ENCODE data around the gene FRMD3. TPM values are rescaled to one million over a fixed set of nuclear protein-coding genes. Genes with fewer than 3 reads are reported as not detected.
"Not testable (repeated sequence)": the region's sequence is repeated elsewhere in the genome, so short reads cannot be mapped to it uniquely, and the experiment has no call there.

Gene FRMD3
- total RNA-seq, 1 donor from 2014 or later = 0.34 TPM

DNA sequence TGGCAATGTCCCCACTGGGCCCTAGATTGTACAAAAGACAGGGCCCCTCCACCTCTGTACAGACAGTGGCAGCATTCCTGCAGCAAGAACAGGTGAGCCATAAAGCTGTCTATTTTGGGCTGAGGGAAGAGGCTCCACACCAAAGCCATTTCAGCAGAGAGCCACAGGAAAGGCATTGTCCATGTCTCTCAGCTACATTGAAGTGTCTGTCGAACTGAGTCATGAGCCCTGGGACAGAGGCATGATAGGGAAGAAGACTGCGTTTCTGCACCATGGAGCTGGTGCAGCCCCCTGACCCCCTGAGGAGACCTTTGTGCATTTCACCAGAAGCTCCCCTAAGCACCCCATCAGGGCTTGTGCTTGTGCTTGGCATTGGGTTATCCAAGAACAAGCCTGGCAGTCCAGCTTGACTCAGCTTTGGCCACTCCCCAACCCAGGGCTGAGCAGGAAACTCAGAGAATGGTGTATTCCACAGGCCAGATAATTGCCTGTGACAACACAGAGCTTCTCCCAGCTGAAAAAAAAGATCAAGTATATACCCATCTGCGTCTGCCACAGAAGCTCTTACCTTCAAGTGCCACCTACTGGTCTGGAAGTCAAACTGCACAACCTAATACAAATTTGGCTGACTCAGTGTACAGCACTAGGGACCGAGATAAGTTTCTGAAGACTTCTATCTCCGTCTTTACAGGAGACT lies 5.9 kb upstream of the FRMD3 start:
- no peak for DNase-seq (ENCODE audit: low spot score)
- H3K4me3 Mint-ChIP-seq (ENCODE audit: low read depth) = no peak overlapping the region

DNA sequence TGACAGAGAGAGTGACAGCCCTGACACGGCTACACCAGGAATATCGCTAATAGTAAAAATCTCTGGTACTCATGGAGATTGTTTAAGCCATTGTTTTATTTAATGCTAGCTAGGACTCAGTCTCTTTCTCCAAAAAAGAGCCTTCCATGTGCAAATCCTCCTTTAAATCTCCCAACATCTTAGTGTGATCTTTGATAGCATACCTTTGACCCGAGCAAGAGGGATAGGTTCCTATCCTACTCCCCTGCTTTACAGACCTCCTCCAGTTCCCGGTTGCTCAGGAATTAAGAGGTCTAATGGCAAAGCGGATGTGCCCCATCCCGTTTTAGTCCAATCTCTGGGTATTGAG lies 663 bp upstream of the FRMD3 start:
- Mint-ChIP-seq H3K27ac (no peak overlapping the region), H3K9me3 (no peaks in the 10 kb centered on the region), H3K27me3 (ENCODE audit: low read depth) (peaks cover 47% of the 10 kb centered on the region), H3K36me3 (ENCODE audit: low read depth) (no peaks in the 10 kb centered on the region), H3K4me1 (ENCODE audit: low read depth) (no peaks in the 10 kb centered on the region), H3K4me3 (ENCODE audit: low read depth) (peak overlapping the region; percentile 0)
- intact Hi-C loops (cut with micrococcal nuclease) = no loop called here
- no peak for DNase-seq (ENCODE audit: low spot score)

More for the DNA sequence above, 5.9 kb upstream of the FRMD3 start:
- Mint-ChIP-seq H3K27me3 (ENCODE audit: low read depth) (peaks cover 19% of the 10 kb centered on the region), H3K9me3 (no peaks in the 10 kb centered on the region), H3K27ac (no peak overlapping the region), H3K4me1 (ENCODE audit: low read depth) (no peaks in the 10 kb centered on the region), H3K36me3 (ENCODE audit: low read depth) (no peaks in the 10 kb centered on the region)
- intact Hi-C loops (cut with micrococcal nuclease) = loop anchor here (1.0 kb wide), 2 partner anchors 210 to 325 kb away; no protein-coding TSS in a partner anchor

DNA sequence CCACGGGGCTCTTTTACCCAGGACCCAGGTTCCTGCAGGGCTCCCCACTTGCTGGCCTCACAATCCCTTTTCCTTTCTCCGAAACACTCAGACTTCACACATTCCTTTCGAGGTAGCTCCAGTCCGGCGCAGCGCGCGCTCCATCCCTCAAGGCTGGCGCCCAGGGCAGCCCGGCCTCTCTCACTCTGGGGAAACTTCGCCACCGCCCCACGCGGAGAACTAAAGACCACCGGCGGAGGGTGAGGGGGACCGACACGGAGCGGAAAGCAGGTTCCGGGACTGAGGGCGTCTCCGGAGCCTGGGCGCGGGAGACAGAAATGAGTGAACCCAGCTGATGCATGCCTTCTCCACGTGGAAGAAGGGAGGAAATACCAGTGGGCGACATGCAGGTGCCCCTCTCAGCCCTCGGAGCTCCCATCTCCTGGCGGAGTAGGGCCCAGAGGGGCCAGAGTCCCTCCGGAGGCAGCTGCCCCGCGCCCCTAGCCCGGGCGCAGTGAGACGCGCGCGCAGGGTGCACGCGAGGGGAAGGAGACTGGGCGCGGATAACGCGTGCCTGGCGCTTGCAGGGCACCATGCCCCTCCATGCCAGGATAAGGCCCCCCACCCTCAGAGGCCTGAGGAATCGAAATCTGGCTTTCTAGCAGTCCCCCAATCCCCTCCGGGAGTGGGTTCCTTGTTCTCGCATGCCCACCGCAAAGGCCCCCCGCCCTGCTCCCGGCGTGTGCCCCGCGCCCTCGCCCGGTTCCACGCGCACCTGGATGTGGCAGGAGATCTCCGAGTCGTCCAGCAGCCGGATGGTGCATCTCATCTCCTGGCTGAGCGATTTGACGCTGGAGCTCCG lies 650 bp downstream of the FRMD3 start:
- Mint-ChIP-seq H3K36me3 (ENCODE audit: low read depth) (no peaks in the 10 kb centered on the region), H3K9me3 (no peaks in the 10 kb centered on the region), H3K27me3 (ENCODE audit: low read depth) (peaks cover 50% of the 10 kb centered on the region), H3K4me3 (ENCODE audit: low read depth) (no peak overlapping the region), H3K4me1 (ENCODE audit: low read depth) (peaks cover 3% of the 10 kb centered on the region), H3K27ac (no peak overlapping the region)
- DNase-seq (ENCODE audit: low spot score) = no peak
- intact Hi-C loops (cut with micrococcal nuclease) = no loop called here

DNA sequence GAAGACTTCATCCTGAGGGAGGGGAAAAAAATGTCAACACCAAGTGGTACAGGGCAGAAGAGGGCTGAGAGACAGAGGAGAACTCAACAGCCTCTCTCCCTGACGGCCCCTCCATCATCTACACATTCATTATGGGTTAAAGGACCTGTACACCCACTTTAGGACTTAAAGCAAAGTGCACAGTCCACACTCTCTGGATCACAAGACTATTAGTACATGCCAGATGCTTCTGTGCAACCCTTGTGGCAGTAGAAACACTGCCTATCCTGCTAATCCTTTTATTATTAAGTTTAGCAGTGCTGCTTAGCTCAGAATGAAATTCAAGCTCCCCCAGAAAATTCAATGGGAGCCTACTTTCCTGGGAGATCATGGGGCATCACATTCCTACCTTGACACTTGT lies 1.9 kb downstream of the FRMD3 start:
- peaks cover 3% of the 10 kb centered on the region for H3K4me1 Mint-ChIP-seq (ENCODE audit: low read depth)
- H3K4me3 Mint-ChIP-seq (ENCODE audit: low read depth) = no peak overlapping the region
- H3K27ac Mint-ChIP-seq = no peak overlapping the region
- DNase-seq (ENCODE audit: low spot score) = no peak
- H3K27me3 Mint-ChIP-seq (ENCODE audit: low read depth) = peaks cover 50% of the 10 kb centered on the region
- no peaks in the 10 kb centered on the region for H3K36me3 Mint-ChIP-seq (ENCODE audit: low read depth)
- no peaks in the 10 kb centered on the region for H3K9me3 Mint-ChIP-seq
- intact Hi-C loops (cut with micrococcal nuclease) = no loop called here

DNA sequence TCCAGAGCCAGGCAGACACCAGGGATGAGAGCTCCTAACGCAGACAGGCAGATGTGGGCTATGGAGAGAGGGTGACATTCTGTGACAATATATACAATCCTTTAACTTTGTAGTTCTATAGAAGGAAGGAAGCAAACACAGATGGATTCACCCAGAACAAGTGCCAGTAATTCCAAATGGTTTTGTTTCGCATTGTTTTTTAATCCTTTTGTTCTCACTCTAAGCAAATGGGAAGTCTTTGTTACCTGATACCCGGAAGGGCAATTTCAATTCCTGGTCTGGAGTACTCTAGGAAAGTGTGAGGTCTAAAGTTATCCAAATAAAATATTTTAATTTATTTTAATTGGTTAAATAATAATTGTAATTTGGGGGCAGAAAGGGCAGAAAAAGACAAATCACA lies 2.5 kb downstream of the FRMD3 start:
- no peak for DNase-seq (ENCODE audit: low spot score)
- Mint-ChIP-seq H3K4me3 (ENCODE audit: low read depth) (no peak overlapping the region), H3K4me1 (ENCODE audit: low read depth) (peaks cover 3% of the 10 kb centered on the region), H3K9me3 (no peaks in the 10 kb centered on the region), H3K27me3 (ENCODE audit: low read depth) (peaks cover 46% of the 10 kb centered on the region), H3K36me3 (ENCODE audit: low read depth) (no peaks in the 10 kb centered on the region), H3K27ac (no peak overlapping the region)
- intact Hi-C loops (cut with micrococcal nuclease) = no loop called here

DNA sequence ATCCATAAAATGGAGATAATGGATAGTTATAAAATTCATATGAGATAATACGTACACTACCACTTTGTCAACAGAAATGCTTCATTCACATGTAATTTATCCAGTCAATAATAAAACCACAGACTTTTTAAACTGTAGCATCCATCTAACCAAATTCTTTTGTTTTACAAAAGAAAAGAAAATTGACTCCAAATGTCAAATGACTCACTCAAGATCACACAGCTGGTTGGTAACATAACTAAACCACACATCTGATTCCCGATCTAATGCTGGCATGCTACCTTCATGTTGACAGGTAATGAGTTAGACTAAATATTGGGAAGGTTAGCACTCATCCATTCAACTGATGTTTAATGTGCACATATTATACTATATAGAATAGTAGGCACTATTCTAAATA lies 4.9 kb downstream of the FRMD3 start:
- DNase-seq (ENCODE audit: low spot score) = no peak
- intact Hi-C loops (cut with micrococcal nuclease) = no loop called here
- peaks cover 3% of the 10 kb centered on the region for H3K4me1 Mint-ChIP-seq (ENCODE audit: low read depth)
- H3K27ac Mint-ChIP-seq = no peak overlapping the region
- H3K4me3 Mint-ChIP-seq (ENCODE audit: low read depth) = no peak overlapping the region
- no peaks in the 10 kb centered on the region for H3K9me3 Mint-ChIP-seq
- no peaks in the 10 kb centered on the region for H3K36me3 Mint-ChIP-seq (ENCODE audit: low read depth)
- H3K27me3 Mint-ChIP-seq (ENCODE audit: low read depth) = peaks cover 29% of the 10 kb centered on the region

DNA sequence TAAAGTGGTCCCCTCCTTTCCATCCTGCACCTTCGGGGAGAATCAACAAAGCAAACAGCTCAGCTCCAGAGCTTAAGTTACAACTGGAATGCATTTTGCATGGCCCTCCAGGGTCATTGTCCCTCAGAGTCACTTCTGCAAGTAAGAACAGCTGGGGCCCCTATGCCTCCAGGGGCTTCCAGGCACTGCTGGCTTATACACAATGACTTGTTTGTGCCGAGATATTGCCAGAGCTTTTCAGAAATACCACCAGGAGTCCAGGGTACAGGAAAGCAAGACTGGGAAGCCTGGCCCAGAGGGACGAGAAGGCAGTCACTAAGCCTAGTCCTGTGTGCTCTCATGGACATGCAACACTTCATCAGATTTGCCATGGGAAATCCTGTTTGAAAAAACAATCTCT lies 11.3 kb downstream of the FRMD3 start:
- DNase-seq (ENCODE audit: low spot score) = no peak
- Mint-ChIP-seq H3K27ac (no peak overlapping the region), H3K4me3 (ENCODE audit: low read depth) (no peak overlapping the region), H3K9me3 (no peaks in the 10 kb centered on the region), H3K4me1 (ENCODE audit: low read depth) (no peaks in the 10 kb centered on the region), H3K27me3 (ENCODE audit: low read depth) (no peaks in the 10 kb centered on the region), H3K36me3 (ENCODE audit: low read depth) (no peaks in the 10 kb centered on the region)
- intact Hi-C loops (cut with micrococcal nuclease) = no loop called here

DNA sequence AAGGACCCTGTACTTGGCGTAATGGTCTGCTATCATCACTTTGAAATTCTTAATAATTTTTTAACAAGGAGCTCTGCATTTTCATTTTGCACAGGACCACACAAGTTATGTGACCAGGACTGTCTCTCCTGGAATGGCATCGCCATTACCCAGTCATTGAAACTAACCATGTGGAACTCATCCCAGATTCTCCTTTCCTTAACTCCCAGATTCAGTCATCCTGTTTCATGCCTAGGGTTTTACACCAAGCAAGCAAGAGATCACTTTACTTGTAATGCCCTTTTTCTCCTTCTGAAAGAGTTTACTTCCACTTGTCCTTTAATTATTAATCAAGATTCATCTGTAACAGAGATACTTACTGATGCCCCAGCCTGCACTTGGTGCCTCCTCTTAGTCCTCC lies 12.0 kb downstream of the FRMD3 start:
- Mint-ChIP-seq H3K27me3 (ENCODE audit: low read depth) (no peaks in the 10 kb centered on the region), H3K4me1 (ENCODE audit: low read depth) (no peaks in the 10 kb centered on the region), H3K27ac (no peak overlapping the region), H3K9me3 (no peaks in the 10 kb centered on the region), H3K4me3 (ENCODE audit: low read depth) (no peak overlapping the region), H3K36me3 (ENCODE audit: low read depth) (no peaks in the 10 kb centered on the region)
- DNase-seq (ENCODE audit: low spot score) = no peak
- intact Hi-C loops (cut with micrococcal nuclease) = no loop called here

DNA sequence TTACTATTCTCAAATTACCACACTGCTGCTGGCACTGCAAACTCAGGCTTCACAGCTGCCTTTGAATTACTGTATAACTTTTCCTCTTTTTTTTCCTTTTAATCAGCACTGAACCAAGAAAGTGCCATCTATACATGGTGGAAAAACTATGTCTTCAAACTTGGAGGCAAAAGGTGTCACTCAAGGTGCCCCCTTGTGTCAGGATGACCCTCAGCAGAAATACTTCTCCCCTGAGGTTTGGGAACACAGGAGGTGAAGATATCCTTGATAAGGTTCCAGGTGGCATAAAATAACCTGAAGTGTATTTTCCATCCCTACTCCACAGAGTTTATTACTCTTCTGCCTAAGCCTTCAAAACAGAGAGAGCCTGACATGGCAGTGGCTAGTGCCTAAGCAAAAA lies 14.5 kb downstream of the FRMD3 start:
- no peaks in the 10 kb centered on the region for H3K27me3 Mint-ChIP-seq (ENCODE audit: low read depth)
- intact Hi-C loops (cut with micrococcal nuclease) = no loop called here
- no peak overlapping the region for H3K27ac Mint-ChIP-seq
- H3K36me3 Mint-ChIP-seq (ENCODE audit: low read depth) = no peaks in the 10 kb centered on the region
- no peaks in the 10 kb centered on the region for H3K9me3 Mint-ChIP-seq
- H3K4me1 Mint-ChIP-seq (ENCODE audit: low read depth) = no peaks in the 10 kb centered on the region
- no peak overlapping the region for H3K4me3 Mint-ChIP-seq (ENCODE audit: low read depth)
- DNase-seq (ENCODE audit: low spot score) = no peak

DNA sequence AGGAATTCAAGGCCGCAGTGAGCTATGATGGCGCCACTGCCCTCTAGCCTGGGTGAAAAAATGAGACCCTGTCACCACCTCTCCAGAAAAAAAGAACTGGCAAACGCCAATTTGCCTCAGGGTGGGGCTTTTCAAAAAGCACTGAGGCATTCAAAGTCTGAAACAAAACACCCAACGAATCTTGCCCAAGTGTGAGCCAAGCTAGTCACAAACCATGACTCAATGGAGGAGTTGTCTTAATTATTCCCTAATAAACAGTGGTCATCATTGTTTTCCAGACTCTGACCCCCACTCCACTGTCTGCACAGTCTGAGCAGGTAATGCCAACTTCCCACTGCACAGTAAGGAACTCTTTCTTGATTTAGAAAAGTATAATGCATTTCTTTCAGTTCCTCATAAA lies 16.8 kb downstream of the FRMD3 start:
- H3K4me1 Mint-ChIP-seq (ENCODE audit: low read depth) = no peaks in the 10 kb centered on the region
- no peaks in the 10 kb centered on the region for H3K36me3 Mint-ChIP-seq (ENCODE audit: low read depth)
- no peaks in the 10 kb centered on the region for H3K9me3 Mint-ChIP-seq
- no peak overlapping the region for H3K27ac Mint-ChIP-seq
- intact Hi-C loops (cut with micrococcal nuclease) = no loop called here
- H3K27me3 Mint-ChIP-seq (ENCODE audit: low read depth) = peaks cover 7% of the 10 kb centered on the region
- H3K4me3 Mint-ChIP-seq (ENCODE audit: low read depth) = no peak overlapping the region
- no peak for DNase-seq (ENCODE audit: low spot score)

DNA sequence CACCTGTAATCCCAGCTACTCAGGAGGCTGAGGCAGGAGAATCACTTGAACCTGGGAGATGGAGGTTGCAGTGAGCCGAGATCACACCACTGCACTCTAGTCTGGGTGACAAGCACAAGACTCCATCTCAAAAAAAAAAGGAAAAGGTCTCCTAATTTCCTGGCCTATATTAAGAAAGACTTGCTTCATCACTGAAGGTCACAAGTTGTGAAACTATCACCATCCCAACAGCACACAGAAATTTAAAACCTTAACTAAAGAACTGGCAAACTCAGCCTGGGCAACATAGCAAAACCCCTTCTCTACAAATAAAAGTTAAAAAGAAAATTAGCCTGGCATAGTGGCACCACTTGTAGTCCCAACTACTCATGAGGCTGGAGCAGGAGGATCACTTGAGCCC lies 17.2 kb downstream of the FRMD3 start:
- Mint-ChIP-seq H3K4me3 (ENCODE audit: low read depth) (no peak overlapping the region), H3K27ac (no peak overlapping the region), H3K27me3 (ENCODE audit: low read depth) (peaks cover 10% of the 10 kb centered on the region), H3K4me1 (ENCODE audit: low read depth) (no peaks in the 10 kb centered on the region), H3K9me3 (no peaks in the 10 kb centered on the region), H3K36me3 (ENCODE audit: low read depth) (no peaks in the 10 kb centered on the region)
- no peak for DNase-seq (ENCODE audit: low spot score)
- intact Hi-C loops (cut with micrococcal nuclease) = no loop called here

DNA sequence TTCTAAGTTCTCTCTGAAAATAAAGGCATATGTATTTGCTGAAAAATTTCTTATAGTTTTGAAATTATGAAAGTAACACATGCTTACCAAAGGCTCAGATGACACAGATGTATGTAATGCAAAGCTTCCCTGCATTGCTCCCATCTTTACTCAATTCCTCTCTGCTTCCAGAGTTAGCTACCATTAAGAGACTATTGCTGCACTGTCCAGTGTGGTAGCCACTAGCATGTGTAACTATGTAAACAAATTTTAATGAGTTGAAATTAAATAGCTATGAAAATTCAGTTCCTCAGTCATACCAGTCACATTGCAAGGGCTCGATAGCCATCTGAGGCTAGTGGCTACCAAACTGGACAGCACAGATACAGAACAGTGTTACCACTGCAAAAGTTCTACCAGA lies 17.9 kb downstream of the FRMD3 start:
- Mint-ChIP-seq H3K9me3 (no peaks in the 10 kb centered on the region), H3K4me3 (ENCODE audit: low read depth) (no peak overlapping the region), H3K27ac (no peak overlapping the region), H3K4me1 (ENCODE audit: low read depth) (no peaks in the 10 kb centered on the region), H3K27me3 (ENCODE audit: low read depth) (peaks cover 12% of the 10 kb centered on the region), H3K36me3 (ENCODE audit: low read depth) (no peaks in the 10 kb centered on the region)
- no peak for DNase-seq (ENCODE audit: low spot score)
- intact Hi-C loops (cut with micrococcal nuclease) = no loop called here

DNA sequence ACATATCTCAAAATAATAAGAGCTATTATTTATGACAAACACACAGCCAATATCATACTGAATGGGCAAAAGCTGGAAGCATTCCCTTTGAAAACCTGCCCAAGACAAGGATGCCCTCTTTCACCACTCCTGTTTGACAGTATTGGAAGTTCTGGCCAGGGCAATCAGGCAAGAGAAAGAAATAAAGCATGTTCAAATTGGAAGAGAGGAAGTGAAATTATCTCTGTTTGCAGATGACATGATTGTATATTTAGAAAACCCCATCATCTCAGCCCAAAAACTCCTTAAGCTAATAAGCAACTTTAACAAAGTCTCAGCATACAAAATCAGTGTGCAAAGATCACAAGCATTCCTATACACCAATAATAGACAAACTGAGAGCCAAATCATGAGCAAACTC lies 20.2 kb downstream of the FRMD3 start:
- H3K4me1 Mint-ChIP-seq (ENCODE audit: low read depth); H3K27ac Mint-ChIP-seq; intact Hi-C loops (cut with micrococcal nuclease); DNase-seq (ENCODE audit: low spot score); H3K4me3 Mint-ChIP-seq (ENCODE audit: low read depth); H3K36me3 Mint-ChIP-seq (ENCODE audit: low read depth); H3K9me3 Mint-ChIP-seq: not testable (repeated sequence)
- H3K27me3 Mint-ChIP-seq (ENCODE audit: low read depth) = peaks cover 12% of the 10 kb centered on the region

All from activated T-helper 2 cell treated with anti-CD3 and anti-CD28 coated beads, Interferon-gamma antibody, Interleukin-2, Interleukin-4, amounts not matched to agents 10 μg/mL and 5 μg/mL and 100 μg/mL, durations not matched to agents 14 hours and 24 hours and 36 hours (primary cell).